Activated CD4-positive, alpha-beta T cell treated with anti-CD3 and anti-CD28 coated beads for 4 hours (primary cell): ENCODE data around the gene PLD6.
A peak's percentile ranks its signal among the peaks of the same experiment; 100 is the strongest.
"Not testable (repeated sequence)": the region's sequence is repeated elsewhere in the genome, so short reads cannot be mapped to it uniquely, and the experiment has no call there.

ENCODE experiments used
- DNase-seq, 2 donors: peaks; one replicate each; pipeline ENCODE4 v3.0.0-alpha.2; 2020

PLD6 gene

GRCh38 chr17:17196776-17197175 lies 9.4 kb downstream of the PLD6 start:
- no peak for DNase-seq

DNA sequence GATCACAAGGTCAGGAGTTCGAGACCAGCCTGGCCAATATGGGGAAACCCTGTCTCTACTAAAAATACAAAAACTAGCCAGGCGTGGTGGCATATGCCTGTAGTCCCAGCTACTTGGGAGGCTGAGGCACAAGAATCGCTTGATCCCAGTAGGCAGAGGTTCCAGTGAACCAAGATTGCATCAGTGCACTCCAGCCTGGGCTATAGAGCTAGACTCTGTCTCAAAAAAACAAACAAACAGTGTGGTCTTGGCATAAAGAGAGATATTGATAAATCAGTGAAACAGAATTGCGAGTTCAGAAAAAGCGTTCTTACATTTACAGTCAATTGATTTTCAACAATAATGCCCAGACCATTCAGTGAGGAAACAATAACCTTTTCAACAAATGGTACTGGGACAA lies 10.7 kb downstream of the PLD6 start:
- not testable (repeated sequence) for DNase-seq

- DNase-seq, result no peak
Observed at GRCh38 chr17:17191961-17192381, 14.2 kb downstream of the PLD6 start.

DNA sequence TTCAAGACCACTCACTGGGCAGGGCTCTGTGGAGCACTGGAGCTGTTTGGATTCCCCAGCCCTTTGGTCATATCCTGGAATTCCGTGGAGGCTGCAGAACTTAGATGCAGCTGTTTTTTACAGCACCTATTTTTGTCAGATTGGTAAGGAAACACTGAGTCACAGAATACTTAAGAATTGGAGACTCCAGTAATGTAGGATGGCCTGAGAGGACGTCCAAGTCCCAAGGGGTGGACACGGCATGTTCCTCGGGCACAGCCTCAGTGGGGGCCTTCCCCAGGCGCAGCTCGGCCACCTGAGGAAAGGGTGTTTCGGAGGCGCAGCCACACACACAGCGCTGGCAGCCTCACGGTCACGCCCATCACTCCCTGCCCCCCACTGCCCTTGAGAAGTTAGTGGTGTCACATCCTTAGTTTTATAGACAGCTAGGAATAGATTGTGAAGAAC lies 14.8 kb downstream of the PLD6 start:
- DNase-seq, result no peak

- DNase-seq, result no peak
Observed at GRCh38 chr17:17190188-17190587, 15.9 kb downstream of the PLD6 start.

DNA sequence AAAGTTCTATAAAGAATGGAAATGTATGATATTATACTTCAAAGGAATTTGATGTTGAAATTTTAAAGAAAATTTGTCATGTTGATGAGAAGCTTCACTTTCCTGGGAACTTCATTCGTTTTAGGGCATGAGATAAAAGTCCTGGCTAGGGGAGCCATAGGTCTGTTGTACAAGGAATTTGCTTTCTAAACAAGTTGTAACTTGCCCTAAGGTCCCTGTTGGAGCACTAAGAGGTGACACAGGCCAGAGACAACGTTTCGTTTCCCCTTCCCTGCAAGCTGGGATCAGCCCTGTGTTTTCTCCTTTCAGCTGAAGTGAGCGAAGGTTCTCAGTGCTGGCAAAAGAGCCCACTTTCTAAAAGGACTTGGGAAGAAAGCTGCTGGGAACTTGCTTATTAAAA lies 16.6 kb downstream of the PLD6 start:
- no peak for DNase-seq

- no peak for DNase-seq
Observed at GRCh38 chr17:17188586-17188985, 17.5 kb downstream of the PLD6 start.

DNA sequence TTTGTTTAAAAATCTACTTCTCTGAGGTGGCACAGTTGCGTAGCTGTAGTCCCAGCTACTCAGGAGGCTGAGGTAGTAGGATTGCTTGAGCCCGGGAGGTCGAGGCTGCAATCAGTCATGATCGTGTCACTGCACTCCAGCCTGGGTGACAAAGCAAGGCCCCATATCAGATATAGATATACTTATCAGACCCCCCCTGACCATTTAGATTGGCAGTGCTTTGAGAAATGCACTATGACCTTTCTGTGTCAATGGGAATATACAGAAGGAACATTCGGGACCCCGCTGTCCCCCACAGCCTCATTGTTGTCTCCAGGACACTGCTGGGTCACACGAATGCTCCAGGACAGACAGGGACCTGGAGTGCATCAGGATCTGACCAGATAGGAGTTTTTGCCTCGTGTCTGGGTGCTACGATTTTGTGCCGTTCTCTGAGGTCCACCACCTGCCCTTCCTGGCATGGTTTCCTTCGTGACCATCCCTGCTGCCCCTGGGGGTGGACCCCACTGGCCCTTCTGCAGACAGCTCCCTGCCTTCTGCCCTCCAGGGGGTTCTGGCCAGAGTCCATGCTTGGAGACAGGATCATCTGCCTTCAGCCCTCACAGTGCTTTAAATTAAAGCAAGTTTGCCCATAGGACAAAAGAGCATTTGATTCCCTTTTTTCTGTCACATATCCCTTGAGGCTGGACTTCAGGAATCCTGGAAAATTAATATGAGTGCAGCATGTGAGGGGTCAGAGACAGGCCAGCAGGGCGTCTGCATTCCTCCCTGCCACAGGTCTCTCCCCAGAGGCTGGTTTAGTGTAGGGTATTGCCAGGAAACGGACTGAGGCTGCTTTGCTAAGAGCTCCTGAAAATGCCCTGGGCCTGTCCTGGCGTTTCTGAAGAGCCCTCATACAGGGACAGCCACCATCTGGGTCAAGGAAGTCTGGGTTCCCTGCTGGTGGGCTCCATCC lies 19.3 kb downstream of the PLD6 start:
- no peak for DNase-seq

GRCh38 chr17:17186051-17186450 lies 20.1 kb downstream of the PLD6 start:
- peak in 1 of 2 donors; percentile 32 for DNase-seq

DNA sequence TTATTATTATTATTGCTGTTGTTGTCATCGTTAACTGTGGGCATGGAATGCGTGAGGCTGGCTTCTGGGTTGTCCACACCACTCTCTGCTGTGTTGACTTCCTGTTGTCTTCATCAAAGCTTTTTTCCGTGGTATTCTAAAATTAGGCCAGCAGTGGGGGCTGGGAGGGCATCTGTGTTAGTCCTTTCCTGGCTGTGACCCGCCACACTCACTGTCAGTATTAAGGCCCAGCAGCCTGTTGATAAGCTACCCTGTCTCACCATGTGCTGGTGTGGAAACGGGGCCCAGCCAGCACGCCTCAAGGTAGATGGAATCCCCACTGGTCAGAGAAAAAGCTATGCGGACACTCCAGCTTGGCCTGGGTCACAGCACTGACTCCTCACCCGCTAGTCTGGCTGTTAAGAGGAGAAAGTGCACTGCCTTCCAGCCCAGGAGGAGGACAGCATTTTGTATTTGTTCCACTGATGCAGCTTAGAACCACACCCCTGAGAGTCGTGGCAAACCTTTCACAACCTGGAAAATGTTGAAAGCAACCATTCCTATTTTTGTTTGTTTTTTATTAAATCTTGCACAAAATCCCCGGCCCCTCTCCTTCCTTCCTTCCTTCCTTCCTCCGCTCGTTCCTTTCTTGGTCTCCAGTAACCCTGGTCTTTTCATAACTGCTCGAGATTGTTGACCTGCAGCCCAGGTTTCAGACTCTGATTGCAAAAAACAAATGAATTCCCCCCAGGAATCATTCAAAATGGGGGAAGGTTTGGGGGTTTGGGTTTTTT lies 21.0 kb downstream of the PLD6 start:
- not testable (repeated sequence) for DNase-seq

DNA sequence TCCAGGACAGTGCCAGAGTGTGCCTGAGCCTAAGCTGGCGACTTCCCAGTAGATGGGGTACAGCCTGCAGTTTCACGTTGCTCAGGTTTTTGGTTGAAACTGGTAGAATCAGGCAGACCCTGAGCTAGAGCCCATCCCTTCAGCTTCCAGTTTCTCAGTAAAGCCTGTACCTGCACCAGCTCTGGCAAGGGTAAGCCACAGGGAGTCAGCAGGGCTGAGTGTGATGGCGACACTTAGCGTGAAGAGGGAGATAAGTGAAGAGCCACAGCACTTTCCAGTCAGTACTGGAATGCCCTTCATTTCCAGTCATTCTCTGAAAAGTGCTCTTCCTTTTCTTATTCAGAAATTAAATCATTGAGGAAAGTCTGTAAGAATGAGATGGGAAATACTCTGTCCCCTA lies 22.4 kb downstream of the PLD6 start:
- DNase-seq, result no peak

- DNase-seq, result no peak
Observed at GRCh38 chr17:17182598-17183136, 23.5 kb downstream of the PLD6 start.

- peak; percentile 50 to 62 for DNase-seq
Observed at GRCh38 chr17:17181666-17182597, 24.2 kb downstream of the PLD6 start.

DNA sequence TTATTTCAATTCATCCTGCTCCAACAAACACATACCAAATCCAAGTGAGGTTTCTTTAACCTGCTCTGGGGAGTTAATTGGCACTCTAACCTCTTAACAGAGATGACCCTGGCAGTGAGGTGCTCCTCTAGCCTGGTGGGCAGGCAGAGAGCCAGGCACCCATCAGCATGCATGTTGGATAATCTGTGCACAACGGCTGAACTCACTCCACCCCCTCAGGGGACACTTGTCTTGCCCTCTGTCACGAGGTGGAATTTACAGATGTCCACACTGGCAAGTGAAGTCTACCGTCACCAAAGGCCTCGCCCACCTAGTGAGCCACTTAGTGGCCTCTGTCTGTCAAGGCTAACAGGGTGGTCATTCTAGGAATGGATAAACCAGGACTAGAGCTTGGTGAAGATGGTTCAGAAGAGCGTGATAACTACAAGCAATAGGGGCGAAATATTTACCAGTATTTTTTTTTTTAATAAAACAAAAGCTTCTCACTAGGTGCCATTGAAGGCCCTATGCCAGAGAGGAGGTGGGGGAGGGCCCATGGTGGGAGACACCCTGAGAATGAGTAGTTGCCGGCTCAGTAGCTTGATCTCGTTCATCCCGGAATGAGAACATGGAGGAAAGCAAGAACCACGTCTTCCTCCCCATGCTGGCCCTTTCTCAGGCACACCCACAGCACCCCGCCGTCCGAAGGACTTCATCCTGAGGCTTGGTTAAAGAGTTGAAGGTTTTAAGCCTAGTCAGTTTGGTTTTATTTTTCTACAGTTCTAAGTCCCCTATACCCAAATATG lies 25.2 kb downstream of the PLD6 start:
- DNase-seq, result no peak

DNA sequence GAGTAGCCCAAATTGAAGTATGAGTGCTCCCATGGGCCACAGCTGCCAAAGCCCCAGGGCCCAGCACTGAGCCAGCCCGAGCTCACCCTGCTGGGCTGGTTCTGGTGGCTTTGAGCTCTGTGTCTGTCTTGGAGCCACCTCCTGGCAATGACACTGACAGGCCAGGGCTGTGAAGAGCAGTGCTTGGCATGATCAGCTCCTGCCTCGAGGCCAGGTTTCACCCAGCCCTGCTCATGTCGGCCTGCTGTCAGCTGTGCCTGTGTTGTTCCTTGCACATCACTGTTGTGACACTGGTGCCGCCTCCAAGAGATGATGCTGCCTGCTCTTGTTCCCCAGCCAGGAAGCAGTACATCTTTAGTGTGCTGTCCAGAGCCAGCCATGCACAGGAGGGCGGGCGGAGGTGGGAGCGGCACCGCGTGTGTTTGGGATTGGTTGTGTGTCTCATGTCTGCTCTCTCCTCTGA lies 26.0 kb downstream of the PLD6 start:
- DNase-seq, result no peak

GRCh38 chr17:17179371-17179827 lies 26.7 kb downstream of the PLD6 start:
- no peak for DNase-seq

GRCh38 chr17:17177176-17177575 lies 29.0 kb downstream of the PLD6 start:
- no peak for DNase-seq

DNA sequence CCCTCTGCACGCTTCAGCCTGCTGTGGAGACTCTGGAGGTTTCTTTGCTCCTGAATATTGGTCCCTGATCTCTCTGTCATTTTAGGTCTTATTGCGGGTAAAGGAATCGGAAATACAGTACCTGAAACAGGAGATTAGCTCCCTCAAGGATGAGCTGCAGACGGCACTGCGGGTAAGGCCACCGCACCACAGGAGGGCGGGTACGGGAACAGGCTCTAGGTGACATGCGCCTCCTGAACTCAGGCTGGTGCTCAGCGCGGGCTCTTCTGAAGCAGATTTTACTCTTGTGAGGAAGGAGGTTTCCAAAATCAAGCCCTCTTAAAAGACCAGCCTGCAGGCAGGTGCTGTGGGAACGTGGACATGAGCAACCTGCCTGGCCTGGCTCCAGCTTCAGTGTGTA lies 29.8 kb downstream of the PLD6 start:
- peak in 1 of 2 donors; percentile 26 for DNase-seq

GRCh38 chr17:17175917-17176316 lies 30.2 kb downstream of the PLD6 start:
- DNase-seq, result no peak

DNA sequence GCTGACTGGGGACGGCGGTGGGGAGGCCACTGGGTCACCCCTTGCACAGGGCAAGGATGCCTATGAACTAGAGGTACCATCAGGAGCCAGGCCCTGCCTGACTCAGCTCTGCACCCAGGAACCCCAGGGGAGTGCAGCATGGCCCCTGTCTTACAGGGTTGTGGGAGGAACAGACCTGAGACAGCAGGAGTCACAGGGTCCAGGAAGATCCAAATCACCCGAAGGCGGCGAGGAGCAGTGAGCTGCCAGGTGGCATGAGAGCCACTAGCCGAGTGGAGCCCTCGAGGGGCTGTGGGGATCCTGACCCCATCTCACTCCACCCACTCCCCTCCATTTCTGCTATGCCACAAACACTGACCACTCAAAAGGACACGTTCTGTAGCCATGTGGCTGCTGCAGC lies 30.8 kb downstream of the PLD6 start:
- DNase-seq, result no peak

DNA sequence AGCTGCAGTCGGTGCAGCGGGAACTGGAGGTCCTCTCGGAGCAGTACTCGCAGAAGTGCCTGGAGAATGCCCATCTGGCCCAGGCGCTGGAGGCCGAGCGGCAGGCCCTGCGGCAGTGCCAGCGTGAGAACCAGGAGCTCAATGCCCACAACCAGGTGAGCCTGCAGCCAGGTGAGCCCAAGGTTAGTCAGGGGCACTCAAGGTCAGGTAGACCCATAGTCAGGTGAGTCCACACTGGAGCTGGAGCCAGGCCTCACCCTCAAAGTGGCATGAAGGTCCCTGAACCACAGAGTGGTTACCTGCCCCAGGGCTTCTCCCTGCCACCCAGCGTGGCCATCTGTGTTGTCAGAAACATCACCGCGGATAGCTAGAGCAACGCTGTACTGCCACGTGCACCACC lies 32.2 kb downstream of the PLD6 start:
- no peak for DNase-seq
